GM21737 (cell line): ENCODE measurements around the gene MAMDC4.
"Not testable (repeated sequence)": the region's sequence is repeated elsewhere in the genome, so short reads cannot be mapped to it uniquely, and the experiment has no call there.

ENCODE experiments used
- ATAC-seq: cut with Tn5 transposase; IDR thresholded peaks from one replicate; pipeline ENCODE4 v1.9.1; 2021; ENCODE audit warnings: mild to moderate bottlenecking, moderate library complexity; ENCODE audit not compliant: unreplicated experiment

MAMDC4 gene

DNA sequence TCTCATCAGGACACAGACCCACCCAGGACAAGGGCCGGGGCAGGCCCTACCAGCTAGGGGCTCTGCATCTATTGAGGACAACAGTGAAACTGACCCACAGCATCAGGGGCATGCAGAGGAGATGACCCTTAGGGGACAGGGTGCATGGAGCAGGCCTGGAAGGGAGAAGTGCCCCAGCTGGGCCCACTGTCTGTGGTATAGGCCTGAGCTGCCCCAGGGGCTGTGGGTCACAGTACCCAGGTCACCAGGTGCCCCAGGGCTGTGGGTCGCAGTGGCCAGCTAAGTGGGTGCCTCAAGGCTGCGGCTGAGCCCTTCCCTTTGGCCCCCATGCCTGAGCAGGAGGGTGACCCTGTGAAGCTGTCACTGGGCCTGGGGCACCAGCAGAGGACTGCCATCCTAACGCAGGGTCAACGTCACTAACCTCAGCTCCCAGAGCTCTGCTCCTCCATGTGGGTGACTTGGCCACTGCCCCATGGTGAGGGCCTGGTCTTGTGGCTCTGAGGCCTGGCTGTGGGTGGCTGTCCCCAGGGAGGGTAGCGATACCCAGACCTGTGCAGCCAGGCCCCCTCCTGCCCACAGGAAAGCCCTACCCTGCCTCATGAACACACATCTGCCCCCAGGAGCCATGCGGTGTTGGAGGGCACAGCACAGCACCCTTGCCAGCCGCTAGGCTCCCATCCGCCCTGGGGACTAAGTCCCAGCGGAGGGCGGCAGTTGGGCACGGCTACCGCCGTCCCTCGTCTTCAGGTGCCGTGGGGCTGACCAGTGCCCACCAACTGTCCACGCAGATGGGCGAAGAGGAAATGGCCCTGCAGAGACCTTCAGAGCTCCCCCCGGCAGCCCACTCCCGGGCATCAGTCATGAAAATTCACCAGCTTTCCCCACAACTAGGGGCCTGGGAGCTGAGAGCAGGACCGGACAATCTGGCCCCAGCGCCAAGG lies 9.1 kb downstream of the MAMDC4 start:
- ATAC-seq, result no peak

DNA sequence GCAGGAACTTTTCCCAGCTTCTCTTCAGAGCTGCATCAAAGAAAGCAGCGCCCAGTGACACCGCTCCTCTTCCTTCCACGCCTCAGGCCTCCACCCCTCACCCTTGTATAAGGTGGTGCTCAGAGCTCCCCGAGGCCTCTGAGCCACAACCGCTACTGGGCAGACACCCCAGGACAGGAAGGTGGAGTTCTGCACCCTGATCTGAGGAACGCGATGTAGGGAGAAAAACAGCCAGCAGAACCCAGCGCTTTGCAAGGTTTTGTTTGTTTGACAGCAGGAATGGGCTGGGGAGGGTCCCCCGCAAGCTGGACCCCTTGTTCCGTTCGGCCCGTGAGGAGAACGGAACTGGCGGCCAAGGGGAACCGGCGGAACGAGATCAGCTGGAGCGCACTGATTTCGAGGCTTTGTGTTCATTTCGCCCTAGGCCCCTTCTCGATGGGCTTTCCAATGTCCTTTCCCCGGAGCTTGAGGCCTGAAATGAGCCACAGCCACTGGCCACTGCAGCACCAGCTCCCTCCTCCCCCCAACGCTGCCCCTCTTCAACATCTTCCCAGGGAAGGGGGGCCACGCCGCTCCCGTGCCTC lies 9.8 kb downstream of the MAMDC4 start:
- no peak for ATAC-seq

DNA sequence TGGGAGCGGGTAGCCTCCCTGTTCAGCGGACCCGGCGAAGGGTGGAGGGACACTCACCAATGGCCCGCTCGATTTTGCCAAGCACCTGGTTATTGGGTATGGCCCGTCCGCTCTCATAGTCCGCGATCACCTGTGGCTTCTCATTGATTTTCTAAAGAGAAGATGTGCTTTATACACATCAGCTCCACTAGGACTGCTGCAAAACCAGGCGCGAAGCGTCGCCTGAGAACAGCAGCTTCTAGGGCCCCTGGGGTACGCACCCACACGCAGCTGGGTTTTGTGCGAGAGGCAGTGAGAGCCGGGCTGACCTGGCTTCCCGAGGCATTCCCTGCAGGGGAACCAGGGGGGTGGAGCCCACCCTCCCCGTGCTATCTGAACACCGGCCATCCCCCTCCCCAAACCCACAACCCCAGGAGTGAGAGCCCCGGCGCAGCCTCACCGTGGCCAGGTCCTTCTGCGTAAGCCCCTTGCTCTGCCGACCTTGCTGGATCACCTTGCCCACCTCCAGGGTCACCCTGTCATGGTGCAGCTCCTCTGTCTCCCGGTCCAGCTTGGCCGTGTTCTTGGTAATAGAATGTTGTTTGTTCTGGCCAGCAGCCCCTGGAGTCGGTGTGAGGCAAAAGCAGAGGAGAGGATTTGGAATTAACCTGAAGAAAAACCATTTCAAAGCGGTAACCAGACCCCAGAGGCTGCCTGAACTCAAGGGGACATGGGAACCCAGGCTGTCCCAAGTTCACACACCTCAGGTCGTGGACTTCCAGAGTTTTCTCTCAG lies 10.9 kb downstream of the MAMDC4 start:
- no peak for ATAC-seq

DNA sequence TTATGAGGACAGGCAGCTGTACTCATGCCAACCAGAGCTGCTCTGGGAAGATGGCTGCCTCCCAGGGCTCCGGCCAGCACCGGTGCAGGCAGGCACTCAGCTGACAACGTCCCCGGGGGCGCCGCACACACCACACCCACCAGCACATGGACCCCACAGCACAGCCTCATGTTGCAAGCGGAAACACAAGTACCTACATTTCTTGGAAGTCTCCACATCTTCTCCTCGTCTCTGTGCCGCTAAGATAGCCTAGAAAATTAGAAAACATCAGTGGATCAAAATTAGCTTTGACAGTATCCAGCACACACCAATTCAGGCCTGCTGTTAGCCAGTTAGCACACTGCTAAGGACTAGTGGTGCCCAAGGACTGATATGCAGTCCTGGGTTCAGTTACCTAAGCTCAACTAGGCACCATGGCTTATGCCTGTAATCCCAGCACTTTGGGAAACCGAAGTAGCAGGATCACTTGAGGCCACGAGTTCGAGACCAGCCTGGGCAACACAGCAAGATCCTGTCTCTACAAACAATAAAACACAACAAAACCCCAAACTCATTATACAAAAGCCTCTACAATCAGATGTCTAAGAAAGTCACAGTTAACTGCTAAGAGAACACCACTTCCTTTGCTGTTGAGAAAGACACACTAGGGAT lies 11.6 kb downstream of the MAMDC4 start:
- ATAC-seq, result no peak

DNA sequence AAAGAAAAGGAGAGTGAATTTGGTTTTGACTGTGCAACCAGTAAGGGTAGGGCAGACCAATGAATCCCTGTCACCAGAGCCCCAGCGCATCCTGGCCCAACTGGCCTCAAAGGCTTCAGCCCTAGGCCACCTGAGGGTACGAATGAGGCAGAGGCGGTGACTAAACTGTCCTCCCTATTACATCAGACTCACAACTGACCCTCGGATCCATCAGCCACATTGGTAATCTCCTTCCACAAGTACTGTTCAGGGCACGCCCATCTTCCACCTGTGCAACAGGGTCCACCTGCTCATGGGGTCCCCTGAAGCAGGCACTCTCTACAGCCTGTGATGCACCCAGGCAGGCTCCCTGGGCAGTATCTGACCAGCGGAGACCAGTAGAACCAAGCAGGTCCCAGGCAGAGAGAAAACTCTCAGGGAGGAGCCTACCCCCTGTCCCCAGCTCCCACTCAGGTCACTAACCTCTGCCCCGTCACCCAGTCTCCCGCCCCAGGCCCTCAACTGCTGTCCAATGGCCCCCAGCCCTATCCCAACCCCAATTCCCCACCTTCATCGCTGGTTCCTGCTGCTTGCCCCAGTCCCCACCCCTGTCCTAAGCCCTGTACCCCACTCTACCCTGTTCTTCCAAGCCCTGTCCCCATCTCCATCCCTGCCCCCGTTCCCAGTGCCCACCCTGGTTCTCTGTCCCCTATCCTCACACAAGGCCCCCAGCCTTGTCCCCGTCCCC lies 13.1 kb downstream of the MAMDC4 start:
- no peak for ATAC-seq

DNA sequence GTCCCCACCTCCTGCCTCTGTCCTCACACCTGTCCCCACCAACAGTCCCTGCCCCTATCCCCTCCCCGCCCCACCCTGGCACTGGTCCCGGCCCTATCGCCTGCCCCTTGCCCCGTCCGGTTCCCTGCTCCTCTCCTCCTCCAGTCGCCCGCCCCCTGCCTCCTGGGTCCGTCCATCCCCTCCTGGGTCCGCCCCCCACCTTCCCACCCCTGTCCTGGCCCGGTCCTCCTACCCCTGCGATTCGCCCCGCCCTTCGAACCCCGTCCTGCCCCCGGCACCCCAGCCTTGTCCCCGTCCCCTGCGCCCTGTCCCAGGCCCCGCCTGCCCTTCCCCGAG lies 13.6 kb downstream of the MAMDC4 start:
- no peak for ATAC-seq

DNA sequence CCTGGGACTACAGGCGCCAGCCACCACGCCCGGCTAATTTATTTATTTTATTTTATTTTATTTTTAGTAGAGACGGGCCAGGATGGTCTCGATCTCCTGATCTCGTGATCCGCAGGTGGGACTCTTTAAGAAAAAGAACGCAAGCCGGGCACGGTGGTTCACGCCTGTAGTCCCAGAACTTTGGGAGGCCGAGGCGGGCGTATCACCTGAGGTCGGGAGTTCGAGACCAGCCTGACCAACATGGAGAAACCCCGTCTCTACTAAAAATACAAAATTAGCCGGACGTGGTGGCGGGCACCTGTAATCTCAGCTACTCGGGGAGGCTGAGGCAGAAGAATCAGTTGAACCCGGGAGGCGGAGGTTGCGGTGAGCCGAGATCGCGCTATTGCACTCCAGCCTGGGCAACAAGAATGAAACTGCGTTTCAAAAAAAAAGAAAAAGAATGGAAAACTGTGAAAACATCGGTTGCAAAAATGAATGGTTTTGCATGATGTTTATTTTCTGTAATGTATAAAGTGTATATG lies 14.8 kb downstream of the MAMDC4 start:
- not testable (repeated sequence) for ATAC-seq

DNA sequence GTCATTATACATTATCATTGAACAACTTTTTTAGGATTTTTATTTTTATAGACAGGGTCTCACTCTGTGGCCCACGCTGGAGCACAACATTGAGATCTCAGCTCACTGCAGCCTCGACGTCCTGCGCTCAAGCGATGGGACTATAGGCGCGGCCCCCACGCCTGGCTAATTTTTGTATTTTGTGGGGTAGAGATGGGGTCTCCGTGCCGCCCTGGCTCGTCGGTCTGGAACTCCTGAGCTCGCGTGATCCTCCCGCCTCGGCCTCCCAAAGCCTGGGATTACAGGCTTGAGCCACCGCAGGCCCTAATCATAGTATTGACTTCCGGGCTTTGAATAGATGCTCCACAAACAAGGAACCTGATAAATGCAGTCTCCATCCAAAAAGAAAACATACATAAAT lies 15.3 kb downstream of the MAMDC4 start:
- no peak for ATAC-seq

DNA sequence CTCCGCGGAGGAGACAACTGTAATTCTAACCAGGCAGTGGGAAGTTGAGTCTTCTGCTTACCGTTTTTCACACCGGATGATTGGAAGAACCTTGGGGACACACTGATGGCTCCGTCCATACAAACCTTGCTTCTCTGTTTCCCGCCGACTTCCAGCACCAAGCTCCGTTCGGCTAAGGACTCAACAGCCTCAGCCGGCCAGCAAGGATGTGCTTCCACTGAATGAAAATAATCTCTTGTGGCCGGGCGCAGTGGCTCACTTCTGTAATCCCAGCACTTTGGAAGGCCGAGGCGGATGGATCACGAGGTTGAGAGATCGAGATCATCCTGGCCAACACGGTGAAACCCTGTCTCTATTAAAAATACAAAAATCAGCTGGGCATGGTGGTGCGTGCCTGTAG lies 15.8 kb downstream of the MAMDC4 start:
- ATAC-seq, result no peak

DNA sequence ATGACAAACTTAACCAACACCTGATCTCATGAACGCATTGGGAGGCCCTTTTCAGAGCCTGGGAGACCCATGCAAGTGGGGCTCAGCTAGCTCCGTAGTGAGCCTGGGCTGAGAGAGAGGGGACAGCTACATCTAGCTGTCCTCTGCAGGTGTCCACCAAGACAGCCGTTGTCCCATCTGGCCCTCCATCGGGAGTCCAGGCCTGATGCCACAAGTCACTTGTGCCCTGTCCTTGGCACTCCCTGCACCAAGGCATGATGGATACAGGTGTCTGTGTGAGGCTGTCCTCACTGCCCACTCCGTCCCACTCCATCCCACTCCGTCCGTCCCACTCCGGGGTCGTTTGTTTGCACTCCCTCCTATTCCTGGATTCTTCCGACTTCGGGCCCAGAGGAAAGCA lies 16.5 kb downstream of the MAMDC4 start:
- ATAC-seq, result no peak

DNA sequence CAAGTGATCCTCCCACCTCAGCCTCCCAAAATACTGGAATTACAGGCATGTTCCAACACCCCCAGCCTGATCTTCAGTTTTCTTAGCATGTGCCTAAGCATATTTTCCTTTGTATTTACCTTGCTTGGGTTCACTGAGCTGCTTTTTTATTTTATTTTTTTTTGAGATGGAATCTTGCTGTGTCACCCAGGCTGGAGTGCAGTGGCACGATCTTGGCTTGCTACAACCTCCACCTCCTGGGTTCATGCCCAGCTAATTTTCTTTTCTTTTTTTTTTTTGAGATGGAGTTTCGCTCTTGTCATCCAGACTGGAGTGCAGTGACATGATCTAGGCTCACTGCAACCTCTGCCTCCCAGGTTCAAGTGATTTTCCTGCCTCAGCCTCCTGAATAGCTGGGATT lies 17.5 kb downstream of the MAMDC4 start:
- not testable (repeated sequence) for ATAC-seq

DNA sequence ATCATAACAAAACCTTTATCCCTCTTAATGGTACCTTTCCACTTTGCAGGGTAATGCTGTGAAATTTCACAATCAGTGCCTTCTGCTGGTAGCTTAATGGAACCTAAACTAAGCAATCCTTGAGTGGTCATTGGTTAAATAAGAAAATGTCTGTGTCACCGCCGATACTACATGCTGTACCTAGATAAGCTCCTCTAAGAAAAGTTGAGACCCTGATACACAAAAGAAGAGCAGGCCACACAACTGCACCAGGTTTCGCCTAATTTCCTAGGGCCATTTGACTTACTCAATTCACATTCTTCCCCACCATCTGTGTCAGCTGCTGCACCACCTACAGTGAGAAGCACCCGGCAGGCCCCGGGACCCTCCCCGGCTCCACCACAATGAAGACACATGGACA lies 23.0 kb downstream of the MAMDC4 start:
- no peak for ATAC-seq

DNA sequence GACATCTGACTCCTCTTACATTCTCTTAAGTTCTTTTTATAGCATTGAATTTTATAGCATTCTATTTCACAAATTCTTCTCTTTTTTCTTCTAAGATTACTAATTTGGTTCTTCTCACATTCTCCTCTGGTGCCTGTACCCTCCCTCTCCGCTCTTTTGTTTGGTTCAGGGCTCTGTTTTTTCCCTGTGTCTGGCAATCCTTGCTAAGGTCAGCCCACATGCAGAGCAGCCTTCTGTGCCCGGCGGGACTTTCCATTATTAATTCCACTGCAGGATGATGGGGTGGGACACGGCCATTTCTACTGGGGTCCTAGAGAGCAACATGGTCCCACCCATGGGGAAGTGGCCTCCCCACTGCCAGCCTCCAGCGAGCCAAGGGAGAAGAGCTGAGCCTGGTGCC lies 24.3 kb downstream of the MAMDC4 start:
- no peak for ATAC-seq

DNA sequence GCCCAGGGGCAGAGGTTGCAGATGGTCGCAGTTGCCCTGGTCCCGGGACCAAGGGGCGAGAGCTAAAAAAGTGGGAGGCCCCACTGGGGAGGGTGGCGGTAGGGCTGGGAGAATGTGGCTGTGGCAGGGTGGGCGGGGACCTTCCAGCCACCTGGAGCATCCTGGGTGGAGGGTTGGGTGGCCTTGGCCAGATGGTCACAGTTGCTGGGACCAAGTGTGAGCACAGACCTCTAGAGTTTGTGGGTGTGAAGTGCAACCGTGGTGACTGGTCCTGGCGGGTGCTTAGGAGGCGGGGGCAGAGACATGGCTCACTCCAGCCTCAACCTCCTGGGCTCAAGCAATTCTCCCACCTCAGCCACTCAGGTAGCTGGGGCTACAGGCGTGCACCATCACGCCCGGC lies 28.5 kb downstream of the MAMDC4 start:
- ATAC-seq, result no peak

DNA sequence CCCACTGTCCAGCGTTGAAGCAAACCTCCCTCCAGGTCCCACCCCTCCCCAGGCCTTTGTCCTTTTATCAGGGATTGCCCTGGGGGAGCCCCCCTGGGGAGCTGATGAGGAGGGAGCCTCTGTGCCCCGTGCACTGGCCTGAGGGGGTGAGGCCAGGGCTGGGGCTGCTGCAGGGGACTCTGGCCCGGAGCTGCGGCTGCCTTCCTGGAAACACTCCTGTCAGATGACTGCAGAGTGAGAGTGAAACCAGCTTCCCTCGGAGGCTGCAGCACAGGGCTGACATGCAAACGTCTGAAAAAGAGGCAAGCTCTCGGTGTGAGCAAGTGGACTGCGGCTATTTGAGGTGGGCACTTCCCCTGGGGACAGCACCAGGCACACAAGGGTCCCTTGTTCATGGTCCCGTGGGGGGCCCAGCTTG lies 29.6 kb downstream of the MAMDC4 start:
- no peak for ATAC-seq

DNA sequence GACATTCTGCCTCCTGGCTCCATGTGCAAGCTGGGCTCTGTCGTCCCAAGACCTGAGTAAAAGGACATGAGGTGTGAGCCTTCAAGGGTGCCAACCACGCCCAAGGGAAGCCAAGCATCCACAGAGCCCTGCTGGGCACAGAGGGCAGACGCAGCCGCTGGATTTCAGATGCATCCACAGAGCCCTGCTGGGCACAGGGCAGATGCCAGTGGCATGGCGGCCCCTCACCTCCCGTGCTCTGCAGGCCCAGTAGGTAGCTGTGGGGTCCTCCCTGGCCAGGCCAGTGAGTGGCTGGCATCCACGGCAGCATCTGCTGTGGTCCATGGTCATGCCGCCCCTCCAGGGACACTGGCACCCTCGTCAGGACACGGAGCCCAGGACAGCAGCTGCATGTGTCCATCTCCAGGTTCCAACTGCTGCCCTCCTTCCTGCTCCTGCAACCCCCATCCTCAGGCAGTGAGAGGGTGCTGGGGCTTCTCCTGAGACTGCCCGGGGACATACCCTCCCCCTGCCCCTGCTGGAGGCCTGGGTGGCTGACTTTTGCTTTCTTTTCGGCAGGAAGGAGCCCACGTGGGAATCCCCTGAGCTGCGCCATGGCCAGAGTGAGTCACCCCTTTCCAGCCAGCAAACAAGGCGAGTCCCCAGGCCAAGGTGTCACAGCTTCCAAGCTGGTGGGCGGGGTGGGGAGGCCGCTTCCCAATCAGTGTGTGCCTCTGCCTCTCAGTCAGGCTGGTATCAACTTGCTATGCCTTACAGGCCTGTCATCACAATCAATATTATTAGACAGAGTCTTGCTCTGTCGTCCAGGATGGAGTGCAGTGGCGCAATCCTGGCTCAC lies 30.2 kb downstream of the MAMDC4 start:
- peak; percentile 37 for ATAC-seq

DNA sequence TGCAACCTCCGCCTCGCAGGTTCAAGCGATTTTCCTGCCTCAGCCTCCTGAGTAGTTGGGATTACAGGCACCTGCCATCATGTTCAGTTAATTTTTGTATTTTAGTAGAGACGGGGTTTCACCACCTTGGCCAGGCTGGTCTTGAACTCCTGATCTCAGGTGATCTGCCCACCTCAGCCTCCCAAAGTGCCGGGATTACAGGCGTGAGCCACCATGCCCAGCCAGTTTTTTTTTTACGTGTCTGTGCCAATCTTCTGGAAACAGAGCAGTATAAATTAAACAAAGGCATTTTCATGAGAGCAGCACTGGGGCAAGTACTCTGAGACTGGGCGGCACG lies 30.8 kb downstream of the MAMDC4 start:
- not testable (repeated sequence) for ATAC-seq

DNA sequence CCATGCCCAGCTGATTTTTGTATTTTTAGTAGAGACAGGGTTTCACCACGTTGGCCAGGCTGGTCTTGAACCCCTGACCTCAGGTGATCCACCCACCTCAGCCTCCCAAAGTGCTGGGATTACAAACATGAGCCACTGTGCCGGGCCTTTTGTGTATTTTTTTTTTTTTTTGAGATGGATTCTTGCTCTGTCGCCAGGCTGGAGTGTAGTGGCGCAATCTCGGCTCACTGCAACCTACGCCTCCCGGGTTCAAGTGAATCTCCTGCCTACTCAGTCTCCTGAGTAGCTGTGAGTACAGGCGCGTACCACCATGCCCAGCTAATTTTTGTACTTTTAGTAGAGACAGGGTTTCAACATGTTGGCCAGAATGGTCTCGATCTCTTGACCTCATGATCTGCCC lies 31.5 kb downstream of the MAMDC4 start:
- ATAC-seq, result not testable (repeated sequence)

DNA sequence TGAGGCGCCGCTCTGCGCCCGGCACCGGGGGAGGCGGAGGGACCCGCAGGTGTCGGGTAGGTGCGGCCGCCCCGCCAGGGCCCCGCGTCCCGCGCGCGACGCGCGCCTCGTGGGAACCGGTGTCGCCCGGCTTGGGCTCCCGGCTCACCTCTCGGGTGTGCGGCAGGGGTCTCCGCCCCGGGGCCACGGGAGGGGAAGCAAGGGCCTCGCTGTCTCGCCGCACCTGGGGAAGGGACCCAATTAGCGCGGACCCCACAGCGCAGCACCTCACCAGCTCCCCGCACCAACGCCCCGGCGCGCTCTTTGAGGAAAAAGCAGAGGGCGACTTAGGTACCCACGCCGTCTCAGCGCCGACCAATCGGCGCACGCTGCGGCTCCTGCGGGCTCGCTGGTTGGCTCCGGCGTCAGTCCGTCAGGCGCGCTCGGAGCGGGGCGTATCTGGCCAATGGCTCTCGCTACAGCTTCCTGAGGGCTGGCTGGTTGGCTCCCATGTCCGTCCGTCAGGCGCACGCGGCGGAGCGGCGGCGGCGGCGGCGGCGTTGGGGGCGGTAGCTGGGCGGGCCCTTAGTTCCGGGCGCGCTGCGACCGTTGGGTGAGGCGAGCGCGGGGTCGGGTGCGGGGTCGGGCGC lies 33.9 kb downstream of the MAMDC4 start, which contains the start of gene TRAF2:
TSS of gene TRAF2 (plus strand) at position 567 of the 629 bp plus-strand sequence. CDS start 12,225 bp downstream, outside the sequence.
- ATAC-seq, result peak; percentile 75
